Activated T-helper 17 cell treated with anti-CD3 and anti-CD28 coated beads, Interleukin-2, amount 50 U/mL, for 72 hours (primary cell): ENCODE measurements around the gene COQ4. TPM values are rescaled to one million over a fixed set of nuclear protein-coding genes. Genes with fewer than 3 reads are reported as not detected.
A peak's percentile ranks its signal among the peaks of the same experiment; 100 is the strongest.
"Not testable (repeated sequence)": the region's sequence is repeated elsewhere in the genome, so short reads cannot be mapped to it uniquely, and the experiment has no call there.

Experiments
- ATAC-seq: fragments of 150-1000 bp; cut with Tn5 transposase; replicated peaks from 2 replicates; pipeline ENCODE4 v1.10.0; 2021; ENCODE audit warnings: mild to moderate bottlenecking, moderate library complexity
- H3K27ac Mint-ChIP-seq: one replicate; pipeline ENCODE4 v1.8.0; 2022; ENCODE audit warnings: mixed read lengths
- H3K27me3 Mint-ChIP-seq: one replicate; pipeline ENCODE4 v1.8.0; 2022; ENCODE audit warnings: mixed read lengths
- H3K36me3 Mint-ChIP-seq: one replicate; pipeline ENCODE4 v1.8.0; 2022; ENCODE audit warnings: low read depth, mild to moderate bottlenecking, mixed read lengths
- H3K4me1 Mint-ChIP-seq: one replicate; pipeline ENCODE4 v1.8.0; 2022; ENCODE audit warnings: mixed read lengths
- H3K4me3 Mint-ChIP-seq: one replicate; pipeline ENCODE4 v1.8.0; 2022; ENCODE audit warnings: mild to moderate bottlenecking, mixed read lengths
- H3K9me3 Mint-ChIP-seq: one replicate; pipeline ENCODE4 v1.8.0; 2022; ENCODE audit warnings: mixed read lengths
- total RNA-seq, 2 donors: library from RNA; stranded (reverse); gene quantifications; one replicate each; pipeline ENCODE4 v1.2.3, GENCODE V29; 2022

Gene COQ4
- total RNA-seq, result 10 to 100 TPM; 30.8 to 44.4 TPM

DNA sequence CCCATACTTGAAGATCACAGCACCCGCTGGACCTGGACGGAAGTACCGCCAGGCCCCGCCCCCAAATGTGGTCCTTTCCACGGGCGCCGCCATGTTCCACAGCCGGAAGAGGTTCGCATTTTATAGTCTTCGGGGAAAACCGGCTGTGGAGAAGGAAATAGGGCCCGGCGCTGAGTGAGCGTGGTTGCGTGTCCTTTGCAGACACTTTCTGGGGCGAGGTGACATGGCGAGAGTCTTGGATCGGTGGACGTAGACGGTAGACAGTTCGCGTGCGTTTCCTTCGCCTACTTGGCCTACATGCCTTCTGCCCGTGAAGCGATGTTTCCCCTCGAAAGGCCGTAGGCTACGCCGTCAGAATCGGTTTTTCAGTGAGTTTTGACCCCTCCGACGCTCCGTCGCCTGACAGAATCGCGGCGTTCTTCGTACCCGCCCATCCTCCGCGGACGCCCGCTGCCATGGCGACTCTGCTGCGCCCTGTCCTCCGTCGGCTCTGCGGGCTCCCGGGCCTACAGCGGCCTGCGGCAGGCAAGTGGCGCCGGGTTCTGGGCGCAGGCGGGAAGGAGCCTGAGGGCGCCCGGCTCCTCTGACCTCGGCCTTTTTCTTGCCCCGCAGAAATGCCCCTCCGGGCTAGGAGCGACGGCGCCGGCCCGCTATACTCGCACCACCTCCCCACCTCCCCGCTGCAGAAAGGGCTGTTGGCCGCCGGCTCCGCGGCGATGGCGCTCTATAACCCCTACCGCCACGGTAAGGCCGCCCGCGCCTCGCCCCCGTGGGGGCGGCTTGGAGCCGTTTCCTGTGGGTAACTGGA lies at the start of gene COQ4, which contains the start of gene TRUB2:
Gene COQ4 (plus strand): TSS at position 436 of the 808 bp plus-strand sequence. CDS start 20 bp downstream, at position 456.
Gene TRUB2 (minus strand): TSS at position 44 of the 808 bp plus-strand sequence. CDS start 39 bp downstream, at position 5.
- peaks cover 37% of the 10 kb centered on the region for H3K36me3 Mint-ChIP-seq

DNA sequence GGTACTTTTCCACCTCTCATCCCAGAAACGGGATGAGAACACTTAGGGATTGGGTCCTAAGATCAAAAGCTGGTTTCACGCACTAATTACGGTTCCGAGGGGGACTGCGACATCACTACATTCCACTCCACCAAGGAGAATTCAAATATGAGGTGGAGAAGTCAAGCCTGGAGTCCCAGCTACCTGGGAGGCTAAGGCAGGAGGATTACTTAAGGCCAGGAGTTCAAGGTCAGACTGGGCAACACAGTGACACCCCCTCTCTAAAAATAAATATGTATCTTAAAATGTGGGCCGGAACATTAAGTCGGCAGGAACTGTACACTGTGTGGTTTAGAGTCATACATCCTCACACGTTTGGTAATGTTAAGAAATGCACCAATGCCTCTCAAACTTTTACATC lies 48.4 kb upstream of the COQ4 start:
- Mint-ChIP-seq H3K27me3 (no peaks in the 10 kb centered on the region), H3K4me3 (peak overlapping the region; percentile 99), H3K9me3 (no peaks in the 10 kb centered on the region), H3K36me3 (peaks cover 53% of the 10 kb centered on the region), H3K4me1 (peaks cover 21% of the 10 kb centered on the region), H3K27ac (peak overlapping the region; percentile 100)
- no peak for ATAC-seq

More for the DNA sequence above, at the start of gene COQ4, which contains the start of gene TRUB2:
- Mint-ChIP-seq H3K4me3 (peak within 1 kb of the TSS; percentile 88), H3K27me3 (no peaks in the 10 kb centered on the region), H3K27ac (peak within 1 kb of the TSS; percentile 98), H3K4me1 (peaks cover 8% of the 10 kb centered on the region), H3K9me3 (no peaks in the 10 kb centered on the region)
- peak; percentile 90 for ATAC-seq

DNA sequence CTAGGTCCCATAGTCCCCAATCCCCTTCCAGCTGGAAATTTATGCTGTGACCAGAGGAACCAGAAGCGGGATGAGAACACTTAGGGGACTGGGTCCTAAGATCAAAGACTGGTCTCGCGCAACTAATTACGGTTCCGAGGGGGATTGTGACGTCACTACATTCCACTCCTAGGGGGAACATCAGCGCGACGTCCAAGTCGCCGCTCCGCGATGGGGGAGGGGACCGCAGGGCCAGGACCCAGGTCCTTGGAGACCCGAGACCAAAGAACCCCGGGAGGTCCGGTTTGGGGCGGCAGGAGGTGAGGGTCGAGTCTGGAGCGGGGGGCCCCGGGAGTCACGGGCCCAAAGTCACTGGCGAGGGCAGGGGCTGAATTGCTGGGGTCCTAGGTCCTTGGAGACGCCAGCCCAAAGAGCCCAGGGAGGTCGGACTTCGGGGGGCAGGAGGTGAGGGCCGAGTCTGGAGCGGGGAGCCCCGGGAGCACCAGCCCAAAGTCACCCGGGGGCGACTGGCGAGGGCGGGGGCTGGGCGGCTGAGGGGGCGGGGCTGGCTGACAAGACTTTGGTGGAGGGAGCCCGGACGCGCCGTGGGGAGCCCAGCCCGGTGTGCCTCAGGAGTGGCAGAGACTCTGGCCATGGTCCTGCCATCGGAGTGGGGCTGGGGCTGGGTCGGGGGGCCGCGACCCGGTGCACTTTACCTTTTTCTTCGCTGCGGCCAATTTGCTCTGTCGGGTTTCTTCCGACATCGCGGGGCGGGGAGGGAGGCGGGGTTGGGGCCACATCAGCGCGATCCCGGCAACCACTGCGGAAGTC lies 47.2 kb upstream of the COQ4 start, which contains the start of gene GOLGA2:
Gene GOLGA2 (minus strand): TSS at position 810 of the 810 bp plus-strand sequence. CDS start 31 bp downstream, at position 779.
- peak within 1 kb of the TSS; percentile 99 for H3K4me3 Mint-ChIP-seq
- peak within 1 kb of the TSS; percentile 100 for H3K27ac Mint-ChIP-seq
- H3K27me3 Mint-ChIP-seq, result no peaks in the 10 kb centered on the region
- no peaks in the 10 kb centered on the region for H3K9me3 Mint-ChIP-seq
- peaks cover 51% of the 10 kb centered on the region for H3K36me3 Mint-ChIP-seq
- ATAC-seq, result peak; percentile 68
- H3K4me1 Mint-ChIP-seq, result peaks cover 27% of the 10 kb centered on the region

DNA sequence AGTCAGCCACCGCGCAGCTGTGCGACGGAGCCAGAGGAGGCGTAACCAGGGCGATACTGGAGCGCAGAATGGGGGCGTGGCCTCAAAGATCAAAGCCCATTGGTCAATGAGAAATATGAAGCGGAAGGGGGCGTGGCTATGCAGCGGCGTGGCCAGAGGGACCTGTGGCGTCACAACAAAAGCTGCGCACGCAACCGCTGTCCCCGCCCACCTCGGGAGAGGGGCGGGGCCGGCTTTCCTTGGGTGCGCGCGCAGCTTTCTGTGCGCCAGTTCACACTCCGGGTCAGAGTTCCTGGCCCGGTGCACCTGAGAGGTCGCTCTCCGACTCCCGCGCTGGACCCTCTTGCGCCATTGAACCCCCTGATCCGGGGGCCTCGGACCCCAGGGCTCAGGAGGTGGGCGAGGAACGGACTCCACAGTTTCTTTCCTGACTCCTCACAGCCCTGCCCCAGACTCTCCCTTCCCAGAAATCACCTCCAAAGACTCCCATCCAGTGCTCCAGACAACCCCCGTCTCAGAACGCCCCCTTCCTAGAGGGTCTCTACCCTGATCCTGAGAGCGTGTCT lies 46.5 kb upstream of the COQ4 start, which contains the start of gene SWI5:
Gene SWI5 (plus strand): TSS at position 269 of the 566 bp plus-strand sequence.
- no peaks in the 10 kb centered on the region for H3K9me3 Mint-ChIP-seq
- H3K4me3 Mint-ChIP-seq, result peak within 1 kb of the TSS; percentile 99
- H3K27ac Mint-ChIP-seq, result peak within 1 kb of the TSS; percentile 100
- ATAC-seq, result peak; percentile 99
- peaks cover 44% of the 10 kb centered on the region for H3K36me3 Mint-ChIP-seq
- no peaks in the 10 kb centered on the region for H3K27me3 Mint-ChIP-seq
- H3K4me1 Mint-ChIP-seq, result peaks cover 27% of the 10 kb centered on the region

GRCh38 chr9:128276574-128277270 lies 45.9 kb upstream of the COQ4 start:
- Mint-ChIP-seq H3K4me3 (peak overlapping the region; percentile 99), H3K36me3 (peaks cover 38% of the 10 kb centered on the region), H3K27me3 (no peaks in the 10 kb centered on the region), H3K4me1 (peaks cover 27% of the 10 kb centered on the region), H3K9me3 (no peaks in the 10 kb centered on the region), H3K27ac (peak overlapping the region; percentile 100)
- no peak for ATAC-seq

DNA sequence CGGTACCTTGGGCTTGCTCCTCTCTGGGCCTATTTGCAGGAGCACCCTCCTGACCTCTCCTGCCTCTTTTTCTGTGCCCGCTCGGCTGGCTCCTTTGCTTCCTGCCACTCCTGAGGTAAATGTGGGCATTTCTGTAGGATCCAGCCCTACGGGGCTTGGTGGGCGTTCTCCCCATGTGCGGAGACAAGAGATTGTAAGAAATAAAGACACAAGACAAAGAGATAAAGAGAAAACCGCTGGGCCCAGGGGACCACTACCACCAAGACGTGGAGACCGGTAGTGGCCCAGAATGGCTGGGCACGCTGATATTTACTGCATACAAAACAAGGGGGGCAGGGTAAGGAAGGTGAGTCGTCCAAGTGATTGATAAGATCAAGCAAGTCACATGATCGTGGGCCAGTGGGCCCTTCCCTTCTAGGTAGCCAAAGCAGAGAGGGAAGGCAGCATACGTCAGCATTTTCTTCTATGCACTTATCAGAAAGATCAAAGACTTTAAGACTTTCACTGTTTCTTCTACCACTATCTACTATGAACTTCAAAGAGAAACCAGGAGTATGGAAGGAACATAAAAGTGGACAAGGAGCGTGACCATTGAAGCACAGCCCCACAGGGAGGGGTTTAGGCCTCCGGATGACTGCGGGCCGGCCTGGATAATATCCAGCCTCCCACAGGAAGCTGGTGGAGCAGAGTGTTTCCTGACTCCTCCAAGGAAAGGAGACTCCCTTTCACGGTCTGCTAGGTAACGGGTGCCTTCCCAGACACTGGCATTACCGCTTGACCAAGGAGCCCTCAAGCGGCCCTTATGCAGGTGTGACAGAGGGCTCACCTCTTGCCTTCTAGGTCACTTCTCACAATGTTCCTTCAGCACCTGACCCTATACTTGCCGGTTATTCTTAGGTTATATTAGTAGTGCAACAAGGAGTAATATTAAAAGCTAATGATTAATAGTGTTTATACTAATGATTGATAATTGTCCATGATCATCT lies 43.3 kb upstream of the COQ4 start:
- H3K4me1 Mint-ChIP-seq, result peaks cover 27% of the 10 kb centered on the region
- H3K4me3 Mint-ChIP-seq, H3K9me3 Mint-ChIP-seq, ATAC-seq, H3K27me3 Mint-ChIP-seq: not testable (repeated sequence)
- H3K27ac Mint-ChIP-seq, result peak overlapping the region; percentile 15
- H3K36me3 Mint-ChIP-seq, result peaks cover 14% of the 10 kb centered on the region

DNA sequence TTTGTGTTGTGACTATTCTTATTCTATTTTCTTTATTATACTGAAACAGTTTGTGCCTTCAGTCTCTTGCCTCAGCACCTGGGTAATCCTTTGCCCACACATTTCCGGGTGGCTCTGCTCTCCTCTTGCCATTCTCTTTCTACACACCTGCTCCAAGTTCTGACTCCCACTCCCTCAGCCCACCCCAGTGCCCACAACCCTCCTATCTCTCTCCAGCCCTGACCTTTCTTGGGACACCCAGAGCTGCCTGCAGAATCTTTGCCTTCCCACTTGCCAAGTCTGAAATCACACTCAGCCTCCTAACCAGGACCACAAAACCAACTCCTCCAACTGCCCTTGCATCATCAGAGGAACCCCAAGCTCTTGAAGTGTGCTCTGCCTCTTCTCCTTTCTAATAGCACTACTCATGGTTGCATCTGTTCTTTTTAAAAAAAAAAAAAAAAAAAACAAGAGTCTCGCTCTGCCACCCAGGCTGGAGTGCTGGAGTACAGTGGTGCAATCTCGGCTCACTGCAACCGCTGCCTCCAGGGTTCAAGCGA lies 42.5 kb upstream of the COQ4 start:
- peaks cover 22% of the 10 kb centered on the region for H3K4me1 Mint-ChIP-seq
- H3K36me3 Mint-ChIP-seq, result peaks cover 14% of the 10 kb centered on the region
- no peak for ATAC-seq
- no peak overlapping the region for H3K4me3 Mint-ChIP-seq
- no peak overlapping the region for H3K27ac Mint-ChIP-seq
- no peaks in the 10 kb centered on the region for H3K9me3 Mint-ChIP-seq
- H3K27me3 Mint-ChIP-seq, result no peaks in the 10 kb centered on the region

DNA sequence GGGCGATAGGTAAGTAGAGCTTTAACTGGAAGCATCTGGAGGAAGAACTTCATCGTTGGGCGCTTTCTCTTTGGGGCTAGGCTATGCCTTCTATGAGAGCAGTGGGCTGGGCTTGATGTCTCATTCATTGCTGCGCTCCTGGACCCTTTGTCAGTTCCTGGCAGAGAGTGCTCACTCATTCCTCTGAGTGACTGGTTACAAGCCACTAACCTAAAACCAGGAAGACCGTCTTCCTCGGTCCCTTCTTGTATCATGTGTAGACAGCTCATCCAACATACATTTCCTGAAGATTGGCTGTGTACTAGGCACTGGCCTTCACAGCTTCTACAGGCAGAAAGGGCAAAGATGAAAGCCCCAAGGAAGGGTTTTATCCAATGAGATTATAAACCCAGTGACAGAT lies 40.1 kb upstream of the COQ4 start:
- Mint-ChIP-seq H3K9me3 (no peaks in the 10 kb centered on the region), H3K4me3 (no peak overlapping the region), H3K4me1 (peaks cover 9% of the 10 kb centered on the region), H3K36me3 (peaks cover 6% of the 10 kb centered on the region), H3K27ac (no peak overlapping the region), H3K27me3 (no peaks in the 10 kb centered on the region)
- no peak for ATAC-seq

GRCh38 chr9:128285033-128285784 lies 37.4 kb upstream of the COQ4 start:
- H3K27ac Mint-ChIP-seq, result no peak overlapping the region
- no peak overlapping the region for H3K4me3 Mint-ChIP-seq
- H3K9me3 Mint-ChIP-seq, result no peaks in the 10 kb centered on the region
- H3K27me3 Mint-ChIP-seq, result no peaks in the 10 kb centered on the region
- no peak for ATAC-seq
- peaks cover 6% of the 10 kb centered on the region for H3K36me3 Mint-ChIP-seq
- H3K4me1 Mint-ChIP-seq, result peaks cover under 1% of the 10 kb centered on the region

DNA sequence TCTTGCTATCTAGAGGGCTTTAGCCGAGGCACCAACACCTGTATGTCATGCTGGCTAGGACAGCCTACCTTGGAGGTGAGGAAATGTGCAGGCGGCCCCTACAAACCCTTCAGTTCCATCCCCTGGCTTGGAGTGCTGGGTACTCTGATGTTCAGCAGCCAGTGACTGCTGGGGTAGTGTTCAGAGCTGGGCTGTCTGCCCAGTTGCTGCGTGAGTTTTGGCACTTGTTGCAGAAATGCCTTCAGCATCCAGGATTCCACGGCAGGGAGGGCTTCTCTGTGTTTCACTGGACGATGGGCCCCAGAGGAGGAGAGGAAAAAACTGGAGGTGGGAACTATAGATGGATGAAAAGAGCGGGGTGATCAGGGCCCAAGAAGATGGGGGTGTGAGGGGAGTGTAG lies 36.2 kb upstream of the COQ4 start:
- Mint-ChIP-seq H3K36me3 (peaks cover 6% of the 10 kb centered on the region), H3K27ac (no peak overlapping the region), H3K4me1 (no peaks in the 10 kb centered on the region), H3K27me3 (no peaks in the 10 kb centered on the region), H3K9me3 (no peaks in the 10 kb centered on the region), H3K4me3 (no peak overlapping the region)
- no peak for ATAC-seq

- Mint-ChIP-seq H3K4me1 (no peaks in the 10 kb centered on the region), H3K36me3 (peaks cover 6% of the 10 kb centered on the region)
Observed at GRCh38 chr9:128288273-128289004, 34.2 kb upstream of the COQ4 start.

GRCh38 chr9:128292009-128292408 lies 30.6 kb upstream of the COQ4 start:
- Mint-ChIP-seq H3K4me1 (peaks cover 4% of the 10 kb centered on the region), H3K27ac (no peak overlapping the region), H3K4me3 (no peak overlapping the region), H3K9me3 (no peaks in the 10 kb centered on the region), H3K27me3 (no peaks in the 10 kb centered on the region), H3K36me3 (no peaks in the 10 kb centered on the region)
- ATAC-seq, result no peak

More at GRCh38 chr9:128288273-128289004, 34.2 kb upstream of the COQ4 start:
- H3K27me3 Mint-ChIP-seq, result no peaks in the 10 kb centered on the region
- peak overlapping the region; percentile 12 for H3K27ac Mint-ChIP-seq
- no peak overlapping the region for H3K4me3 Mint-ChIP-seq
- ATAC-seq, result no peak
- no peaks in the 10 kb centered on the region for H3K9me3 Mint-ChIP-seq
